DND-41 (cell line): ENCODE data around the gene POU2F1.

ENCODE experiments used
- CTCF ChIP-seq: IDR thresholded peaks from 2 replicates; pipeline ENCODE4 v1.5.1; 2012; ENCODE audit warnings: borderline replicate concordance, low read length, moderate library complexity, mild to moderate bottlenecking; ENCODE audit not compliant: poor library complexity, severe bottlenecking; ENCODE audit errors: extremely low read depth
- EZH2 ChIP-seq: IDR thresholded peaks from 3 replicates; pipeline ENCODE4 v1.6.1; 2012; ENCODE audit warnings: borderline replicate concordance, low read depth, mild to moderate bottlenecking, moderate library complexity, low read length, inconsistent platforms; ENCODE audit not compliant: severe bottlenecking

GRCh38 chr1:167438171-167439138 lies 217.8 kb downstream of the POU2F1 start:
- no peak for TF ChIP-seq EZH2
- no peak for TF ChIP-seq CTCF
